Measurements from ENCODE around the gene CADPS. TPM values are rescaled to one million over a fixed set of nuclear protein-coding genes. Genes with fewer than 3 reads are reported as not detected.
"Not testable (repeated sequence)": the region's sequence is repeated elsewhere in the genome, so short reads cannot be mapped to it uniquely, and the experiment has no call there.

The CADPS gene
- total RNA-seq, 1 donor from 2014 or later: 149 TPM

GRCh38 chr3:62582495-62583172, 292.6 kb downstream of the CADPS start:
- peaks cover 23% of the 10 kb centered on the region for H3K9me3 Mint-ChIP-seq (ENCODE audit: low read depth)
- H3K27me3 Mint-ChIP-seq: no peaks in the 10 kb centered on the region
- no peak overlapping the region for H3K27ac Mint-ChIP-seq
- no peak for DNase-seq (ENCODE audit: low spot score, unreplicated experiment)
- H3K36me3 Mint-ChIP-seq (ENCODE audit: insufficient read depth): peaks cover 47% of the 10 kb centered on the region
- H3K4me3 Mint-ChIP-seq (ENCODE audit: low read depth): no peak overlapping the region
- TF ChIP-seq, protein P1, sequence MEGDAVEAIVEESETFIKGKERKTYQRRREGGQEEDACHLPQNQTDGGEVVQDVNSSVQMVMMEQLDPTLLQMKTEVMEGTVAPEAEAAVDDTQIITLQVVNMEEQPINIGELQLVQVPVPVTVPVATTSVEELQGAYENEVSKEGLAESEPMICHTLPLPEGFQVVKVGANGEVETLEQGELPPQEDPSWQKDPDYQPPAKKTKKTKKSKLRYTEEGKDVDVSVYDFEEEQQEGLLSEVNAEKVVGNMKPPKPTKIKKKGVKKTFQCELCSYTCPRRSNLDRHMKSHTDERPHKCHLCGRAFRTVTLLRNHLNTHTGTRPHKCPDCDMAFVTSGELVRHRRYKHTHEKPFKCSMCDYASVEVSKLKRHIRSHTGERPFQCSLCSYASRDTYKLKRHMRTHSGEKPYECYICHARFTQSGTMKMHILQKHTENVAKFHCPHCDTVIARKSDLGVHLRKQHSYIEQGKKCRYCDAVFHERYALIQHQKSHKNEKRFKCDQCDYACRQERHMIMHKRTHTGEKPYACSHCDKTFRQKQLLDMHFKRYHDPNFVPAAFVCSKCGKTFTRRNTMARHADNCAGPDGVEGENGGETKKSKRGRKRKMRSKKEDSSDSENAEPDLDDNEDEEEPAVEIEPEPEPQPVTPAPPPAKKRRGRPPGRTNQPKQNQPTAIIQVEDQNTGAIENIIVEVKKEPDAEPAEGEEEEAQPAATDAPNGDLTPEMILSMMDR (IDR thresholded peaks at IDR 0.05; ENCODE audit: unreplicated experiment): no peak
- H3K4me1 Mint-ChIP-seq (ENCODE audit: low read depth): no peaks in the 10 kb centered on the region

GRCh38 chr3:62580485-62580884, 294.7 kb downstream of the CADPS start:
- H3K27ac Mint-ChIP-seq; H3K4me1 Mint-ChIP-seq (ENCODE audit: low read depth): not testable (repeated sequence)

DNA sequence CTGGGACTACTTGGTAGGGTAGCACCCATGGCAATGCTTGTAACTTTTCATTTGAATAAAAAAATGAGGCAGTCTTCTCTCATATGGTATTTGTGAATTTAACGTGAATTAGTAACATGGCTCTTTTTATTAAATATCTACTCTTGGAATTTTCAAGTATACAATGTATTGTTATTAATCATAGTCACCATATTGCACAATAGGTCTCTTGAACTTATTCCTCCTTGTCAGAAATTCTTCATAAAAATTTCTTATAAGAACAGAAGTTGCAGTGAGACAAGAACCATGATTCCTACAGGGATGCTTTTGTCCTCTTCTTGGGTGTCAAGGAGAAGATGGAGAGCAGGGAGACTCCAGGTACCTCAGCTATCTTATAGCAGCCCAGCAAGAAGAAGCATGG, 298.1 kb downstream of the CADPS start:
- no peak for DNase-seq (ENCODE audit: low spot score, unreplicated experiment)

More at GRCh38 chr3:62580485-62580884, 294.7 kb downstream of the CADPS start:
- DNase-seq (ENCODE audit: low spot score, unreplicated experiment); H3K27me3 Mint-ChIP-seq; H3K4me3 Mint-ChIP-seq (ENCODE audit: low read depth): not testable (repeated sequence)
- Mint-ChIP-seq H3K36me3 (ENCODE audit: insufficient read depth) (peaks cover 50% of the 10 kb centered on the region), H3K9me3 (ENCODE audit: low read depth) (peaks cover 25% of the 10 kb centered on the region)

DNA sequence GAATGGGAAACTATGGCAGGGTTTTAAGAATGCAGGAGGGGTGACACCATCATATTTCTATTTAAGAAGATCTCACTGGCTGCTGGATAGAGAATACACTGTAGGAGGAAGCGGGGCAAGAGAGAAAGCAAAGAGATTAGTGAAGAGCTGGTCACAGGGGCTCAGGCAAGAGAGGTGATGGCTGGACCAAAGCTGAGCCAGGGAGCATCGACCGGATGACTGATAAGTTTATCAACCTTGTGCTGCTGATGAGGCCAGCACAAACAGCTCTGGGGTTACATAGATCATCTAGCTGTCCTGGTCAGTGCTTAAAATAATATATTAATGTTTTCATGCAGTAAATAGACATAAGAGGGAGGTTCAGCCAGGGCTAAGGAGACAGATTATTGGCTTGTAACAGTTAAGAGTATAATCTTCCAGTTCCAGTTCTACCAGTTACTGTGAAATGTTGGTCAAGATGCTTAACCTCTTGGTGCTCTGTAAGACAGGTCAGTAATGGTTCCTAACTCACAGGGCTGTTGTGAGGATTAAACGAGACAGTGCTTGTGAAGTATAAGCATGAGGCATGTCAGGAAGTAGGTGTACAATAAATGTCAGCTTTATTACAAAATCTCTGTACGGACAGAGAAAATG, 300.8 kb downstream of the CADPS start:
- Mint-ChIP-seq H3K27me3 (no peaks in the 10 kb centered on the region), H3K4me1 (ENCODE audit: low read depth) (no peaks in the 10 kb centered on the region), H3K4me3 (ENCODE audit: low read depth) (no peak overlapping the region), H3K27ac (no peak overlapping the region), H3K9me3 (ENCODE audit: low read depth) (peaks cover 13% of the 10 kb centered on the region), H3K36me3 (ENCODE audit: insufficient read depth) (peaks cover 18% of the 10 kb centered on the region)
- no peak for DNase-seq (ENCODE audit: low spot score, unreplicated experiment)
- TF ChIP-seq, protein P1 (IDR thresholded peaks at IDR 0.05; ENCODE audit: unreplicated experiment): no peak

More for the DNA sequence above, 298.1 kb downstream of the CADPS start:
- no peaks in the 10 kb centered on the region for H3K4me1 Mint-ChIP-seq (ENCODE audit: low read depth)
- H3K4me3 Mint-ChIP-seq (ENCODE audit: low read depth): no peak overlapping the region
- no peaks in the 10 kb centered on the region for H3K27me3 Mint-ChIP-seq
- TF ChIP-seq, protein P1 (IDR thresholded peaks at IDR 0.05; ENCODE audit: unreplicated experiment): no peak
- peaks cover 40% of the 10 kb centered on the region for H3K36me3 Mint-ChIP-seq (ENCODE audit: insufficient read depth)
- H3K9me3 Mint-ChIP-seq (ENCODE audit: low read depth): peaks cover 25% of the 10 kb centered on the region
- no peak overlapping the region for H3K27ac Mint-ChIP-seq

DNA sequence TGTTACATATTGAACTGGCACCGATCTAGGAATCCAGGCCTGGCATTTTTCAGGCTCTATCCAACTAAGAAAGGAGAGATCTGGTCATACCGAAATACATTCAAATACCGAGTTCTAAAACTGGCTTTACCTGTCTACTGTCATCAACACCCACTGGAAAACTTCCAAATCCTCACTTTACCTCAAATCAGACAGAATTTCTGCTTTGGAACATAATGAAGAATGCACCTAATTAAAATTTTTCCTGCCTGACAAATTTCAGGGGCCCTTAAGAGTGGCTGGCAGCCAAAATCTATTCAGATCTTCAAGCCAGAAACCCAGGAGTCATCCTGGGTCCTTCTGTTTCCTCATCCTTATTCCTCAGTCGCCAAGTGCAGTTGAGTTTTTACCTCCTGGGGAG, 303.3 kb downstream of the CADPS start:
- Mint-ChIP-seq H3K27ac (no peak overlapping the region), H3K4me3 (ENCODE audit: low read depth) (no peak overlapping the region), H3K4me1 (ENCODE audit: low read depth) (no peaks in the 10 kb centered on the region), H3K27me3 (no peaks in the 10 kb centered on the region), H3K36me3 (ENCODE audit: insufficient read depth) (peaks cover 10% of the 10 kb centered on the region), H3K9me3 (ENCODE audit: low read depth) (no peaks in the 10 kb centered on the region)
- TF ChIP-seq, protein P1 (IDR thresholded peaks at IDR 0.05; ENCODE audit: unreplicated experiment): no peak
- DNase-seq (ENCODE audit: low spot score, unreplicated experiment): no peak

DNA sequence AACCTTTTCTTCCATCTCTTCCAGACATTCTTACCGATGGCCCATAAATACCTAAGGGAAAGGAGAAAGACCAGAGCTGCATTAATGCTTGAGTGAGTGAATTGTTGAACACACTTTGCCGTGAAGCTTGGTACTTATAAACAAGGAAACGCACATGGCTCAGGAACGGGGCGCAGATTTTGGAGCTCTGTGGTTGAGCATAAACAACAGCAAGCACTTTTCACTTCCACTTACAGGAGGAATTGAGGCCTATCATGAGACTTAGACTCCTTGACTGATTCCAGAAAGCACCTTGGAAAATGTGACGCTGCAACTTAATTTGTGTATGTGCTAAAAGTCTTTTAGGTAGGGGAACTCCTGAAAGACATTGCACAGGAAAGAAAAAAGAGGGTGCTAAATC, 304.3 kb downstream of the CADPS start:
- peaks cover 13% of the 10 kb centered on the region for H3K36me3 Mint-ChIP-seq (ENCODE audit: insufficient read depth)
- H3K9me3 Mint-ChIP-seq (ENCODE audit: low read depth): no peaks in the 10 kb centered on the region
- H3K4me3 Mint-ChIP-seq (ENCODE audit: low read depth): no peak overlapping the region
- H3K27me3 Mint-ChIP-seq: no peaks in the 10 kb centered on the region
- H3K27ac Mint-ChIP-seq: no peak overlapping the region
- TF ChIP-seq, protein P1 (IDR thresholded peaks at IDR 0.05; ENCODE audit: unreplicated experiment): no peak
- DNase-seq (ENCODE audit: low spot score, unreplicated experiment): no peak
- H3K4me1 Mint-ChIP-seq (ENCODE audit: low read depth): no peaks in the 10 kb centered on the region

Data from progenitor cell of endocrine pancreas (in vitro differentiated cells).